ENCODE measurements around the gene MFAP4. TPM values are rescaled to one million over a fixed set of nuclear protein-coding genes. Genes with fewer than 3 reads are reported as not detected.

Gene MFAP4
- total and polyA plus RNA-seq, 7 donors, result 5.8 to 44.5 (median 8.9) TPM

- no peaks in the 10 kb centered on the region for H3K36me3 ChIP-seq (ENCODE audit: insufficient read depth in 1 of 2, low read depth in 1 of 2)
- no peaks in the 10 kb centered on the region for H3K27me3 ChIP-seq (ENCODE audit: insufficient read depth in 3 of 3, low read length in 2 of 3)
- intact Hi-C loops (cut with DNase I), result no loop called here
- 84 to 86% (median 85%) methylated on average over 5 of the region's 5 CpGs for WGBS, 3 donors
- peaks cover 10% of the 10 kb centered on the region for H3K4me1 ChIP-seq
- TF ChIP-seq, protein P1, sequence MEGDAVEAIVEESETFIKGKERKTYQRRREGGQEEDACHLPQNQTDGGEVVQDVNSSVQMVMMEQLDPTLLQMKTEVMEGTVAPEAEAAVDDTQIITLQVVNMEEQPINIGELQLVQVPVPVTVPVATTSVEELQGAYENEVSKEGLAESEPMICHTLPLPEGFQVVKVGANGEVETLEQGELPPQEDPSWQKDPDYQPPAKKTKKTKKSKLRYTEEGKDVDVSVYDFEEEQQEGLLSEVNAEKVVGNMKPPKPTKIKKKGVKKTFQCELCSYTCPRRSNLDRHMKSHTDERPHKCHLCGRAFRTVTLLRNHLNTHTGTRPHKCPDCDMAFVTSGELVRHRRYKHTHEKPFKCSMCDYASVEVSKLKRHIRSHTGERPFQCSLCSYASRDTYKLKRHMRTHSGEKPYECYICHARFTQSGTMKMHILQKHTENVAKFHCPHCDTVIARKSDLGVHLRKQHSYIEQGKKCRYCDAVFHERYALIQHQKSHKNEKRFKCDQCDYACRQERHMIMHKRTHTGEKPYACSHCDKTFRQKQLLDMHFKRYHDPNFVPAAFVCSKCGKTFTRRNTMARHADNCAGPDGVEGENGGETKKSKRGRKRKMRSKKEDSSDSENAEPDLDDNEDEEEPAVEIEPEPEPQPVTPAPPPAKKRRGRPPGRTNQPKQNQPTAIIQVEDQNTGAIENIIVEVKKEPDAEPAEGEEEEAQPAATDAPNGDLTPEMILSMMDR (IDR thresholded peaks at IDR 0.05), result no peak
- no peak for DNase-seq
- no peak overlapping the region for H3K4me3 ChIP-seq
- H3K9me3 ChIP-seq, result no peaks in the 10 kb centered on the region
- no peak overlapping the region for H3K27ac ChIP-seq
- no peak for ATAC-seq
These were observed 12.9 kb downstream of the MFAP4 start for GRCh38 chr17:19374136-19374535.

- WGBS, 3 donors, result 76 to 83% (median 80%) methylated on average over 8 of the region's 8 CpGs
- Histone ChIP-seq H3K27me3 (ENCODE audit: insufficient read depth in 3 of 3, low read length in 2 of 3) (no peaks in the 10 kb centered on the region), H3K36me3 (ENCODE audit: insufficient read depth in 1 of 2, low read depth in 1 of 2) (no peaks in the 10 kb centered on the region), H3K4me1 (peaks cover 6% of the 10 kb centered on the region), H3K4me3 (no peak overlapping the region), H3K9me3 (no peaks in the 10 kb centered on the region), H3K27ac (no peak overlapping the region)
- TF ChIP-seq, protein P1 (IDR thresholded peaks at IDR 0.05), result no peak
- intact Hi-C loops (cut with DNase I), result no loop called here
- ATAC-seq, result no peak
- no peak for DNase-seq
These were observed 14.0 kb downstream of the MFAP4 start for GRCh38 chr17:19372866-19373504.

DNA sequence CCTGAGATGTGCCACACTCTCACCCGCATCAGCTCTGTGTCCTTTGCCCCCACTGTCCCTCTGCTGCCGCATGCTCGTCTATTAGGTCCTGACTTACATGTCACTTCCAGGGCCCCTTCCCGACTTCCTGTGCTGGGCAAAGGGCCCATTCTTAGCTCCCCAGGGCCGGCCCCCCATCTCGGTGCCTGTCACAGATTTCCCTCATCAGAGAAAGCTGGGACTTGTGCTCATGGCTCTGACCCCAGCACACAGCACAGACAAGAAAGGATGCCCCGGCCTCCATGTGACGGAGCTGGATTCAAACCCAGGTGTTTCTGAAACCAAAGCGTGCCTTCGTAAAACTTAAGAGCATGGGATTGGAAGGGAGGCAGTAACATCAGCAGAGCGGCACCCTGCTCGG is 14.6 kb downstream of the MFAP4 start:
- Histone ChIP-seq H3K4me3 (no peak overlapping the region), H3K27me3 (ENCODE audit: insufficient read depth in 3 of 3, low read length in 2 of 3) (no peaks in the 10 kb centered on the region), H3K27ac (no peak overlapping the region), H3K36me3 (ENCODE audit: insufficient read depth in 1 of 2, low read depth in 1 of 2) (no peaks in the 10 kb centered on the region), H3K4me1 (peaks cover 6% of the 10 kb centered on the region), H3K9me3 (no peaks in the 10 kb centered on the region)
- intact Hi-C loops (cut with DNase I), result no loop called here
- no peak for ATAC-seq
- TF ChIP-seq, protein P1 (IDR thresholded peaks at IDR 0.05), result no peak
- WGBS, 3 donors, result 81 to 86% (median 85%) methylated on average over 12 of the region's 12 CpGs
- DNase-seq, result no peak

GRCh38 chr17:19372011-19372370 is 15.0 kb downstream of the MFAP4 start:
- Histone ChIP-seq H3K36me3 (ENCODE audit: insufficient read depth in 1 of 2, low read depth in 1 of 2) (no peaks in the 10 kb centered on the region), H3K4me3 (no peak overlapping the region), H3K27me3 (ENCODE audit: insufficient read depth in 3 of 3, low read length in 2 of 3) (no peaks in the 10 kb centered on the region), H3K4me1 (peaks cover 5% of the 10 kb centered on the region), H3K9me3 (no peaks in the 10 kb centered on the region), H3K27ac (no peak overlapping the region)
- no peak for DNase-seq
- intact Hi-C loops (cut with DNase I), result no loop called here
- no peak for ATAC-seq
- TF ChIP-seq, protein P1 (IDR thresholded peaks at IDR 0.05), result no peak
- 83 to 94% (median 84%) methylated on average over 9 of the region's 9 CpGs for WGBS, 3 donors

Measured in psoas muscle (tissue), 8 donors.